Activated T-cell treated with anti-CD3 and anti-CD28 coated beads, Interleukin-2, amount 50 U/mL, for 4 hours (primary cell): Measurements from ENCODE around the gene ZNF32. TPM values are rescaled to one million over a fixed set of nuclear protein-coding genes. Genes with fewer than 3 reads are reported as not detected.
A peak's percentile ranks its signal among the peaks of the same experiment; 100 is the strongest.
"Not testable (repeated sequence)": the region's sequence is repeated elsewhere in the genome, so short reads cannot be mapped to it uniquely, and the experiment has no call there.

Experiments
- ATAC-seq, 2 donors: fragments of 200-7000 bp; cut with Tn5 transposase; one replicate each; pipeline ENCODE4 v1.10.0; 2021
- DNase-seq: peaks from one replicate; pipeline ENCODE4 v3.0.0-alpha.2; 2020
- H3K27me3 Mint-ChIP-seq: one replicate; pipeline ENCODE4 v1.8.0; 2021; ENCODE audit warnings: low read depth, mixed read lengths
- H3K36me3 Mint-ChIP-seq: one replicate; pipeline ENCODE4 v1.8.0; 2022; ENCODE audit warnings: mixed read lengths; ENCODE audit not compliant: insufficient read depth
- H3K4me1 Mint-ChIP-seq: one replicate; pipeline ENCODE4 v1.8.0; 2021; ENCODE audit warnings: low read depth, mixed read lengths
- H3K4me3 Mint-ChIP-seq: one replicate; pipeline ENCODE4 v1.8.0; 2021; ENCODE audit warnings: mild to moderate bottlenecking, moderate library complexity, mixed read lengths
- H3K9me3 Mint-ChIP-seq: one replicate; pipeline ENCODE4 v1.8.0; 2021; ENCODE audit warnings: mixed read lengths
- total RNA-seq, 3 donors: library from RNA; stranded (reverse); gene quantifications; one replicate each; pipeline ENCODE4 v1.2.1, GENCODE V29; 2021

ZNF32 gene
- total RNA-seq, 3 donors from 2014 or later: 17.8 to 23.6 (median 22.4) TPM

GRCh38 chr10:43635816-43636215, 12.9 kb downstream of the ZNF32 start:
- not testable (repeated sequence) for H3K4me1 Mint-ChIP-seq, H3K36me3 Mint-ChIP-seq, H3K27me3 Mint-ChIP-seq, DNase-seq, ATAC-seq, H3K4me3 Mint-ChIP-seq
- H3K9me3 Mint-ChIP-seq: peaks cover 51% of the 10 kb centered on the region

GRCh38 chr10:43628956-43629355, 19.7 kb downstream of the ZNF32 start:
- H3K27me3 Mint-ChIP-seq: no peaks in the 10 kb centered on the region

GRCh38 chr10:43627942-43628341, 20.7 kb downstream of the ZNF32 start:
- H3K27me3 Mint-ChIP-seq: no peaks in the 10 kb centered on the region
- DNase-seq (no peak), ATAC-seq (no peak)
- peaks cover 9% of the 10 kb centered on the region for H3K9me3 Mint-ChIP-seq
- peaks cover 2% of the 10 kb centered on the region for H3K36me3 Mint-ChIP-seq
- no peak overlapping the region for H3K4me3 Mint-ChIP-seq
- peaks cover 9% of the 10 kb centered on the region for H3K4me1 Mint-ChIP-seq

More at GRCh38 chr10:43628956-43629355, 19.7 kb downstream of the ZNF32 start:
- no peak for DNase-seq
- Mint-ChIP-seq H3K4me1 (no peaks in the 10 kb centered on the region), H3K4me3 (no peak overlapping the region), H3K36me3 (peaks cover 3% of the 10 kb centered on the region), H3K9me3 (peaks cover 5% of the 10 kb centered on the region)
- ATAC-seq: no peak

- Mint-ChIP-seq H3K4me3 (peak overlapping the region; percentile 74), H3K4me1 (peaks cover 17% of the 10 kb centered on the region), H3K36me3 (peaks cover 7% of the 10 kb centered on the region), H3K27me3 (no peaks in the 10 kb centered on the region), H3K9me3 (peaks cover 21% of the 10 kb centered on the region)
- ATAC-seq: peak in 1 of 2 donors; percentile 48
- DNase-seq: no peak
These were observed 25.3 kb downstream of the ZNF32 start for GRCh38 chr10:43623351-43623750.

GRCh38 chr10:43622038-43622437, 26.6 kb downstream of the ZNF32 start:
- Mint-ChIP-seq H3K4me3 (no peak overlapping the region), H3K4me1 (peaks cover 17% of the 10 kb centered on the region), H3K36me3 (peaks cover 10% of the 10 kb centered on the region), H3K9me3 (peaks cover 26% of the 10 kb centered on the region), H3K27me3 (no peaks in the 10 kb centered on the region)
- DNase-seq: no peak
- no peak for ATAC-seq

GRCh38 chr10:43619368-43619767, 29.3 kb downstream of the ZNF32 start:
- H3K4me3 Mint-ChIP-seq: no peak overlapping the region
- H3K36me3 Mint-ChIP-seq: peaks cover 34% of the 10 kb centered on the region
- DNase-seq: no peak
- peaks cover 45% of the 10 kb centered on the region for H3K9me3 Mint-ChIP-seq
- no peak for ATAC-seq
- H3K4me1 Mint-ChIP-seq: peaks cover 17% of the 10 kb centered on the region
- H3K27me3 Mint-ChIP-seq: no peaks in the 10 kb centered on the region

GRCh38 chr10:43616697-43617370, 31.8 kb downstream of the ZNF32 start:
- Mint-ChIP-seq H3K36me3 (peaks cover 52% of the 10 kb centered on the region), H3K4me1 (no peaks in the 10 kb centered on the region), H3K9me3 (peaks cover 30% of the 10 kb centered on the region), H3K27me3 (no peaks in the 10 kb centered on the region), H3K4me3 (no peak overlapping the region)
- ATAC-seq (no peak), DNase-seq (no peak)

GRCh38 chr10:43610636-43611035, 38.0 kb downstream of the ZNF32 start:
- H3K36me3 Mint-ChIP-seq: peaks cover 58% of the 10 kb centered on the region
- peaks cover 5% of the 10 kb centered on the region for H3K9me3 Mint-ChIP-seq
- H3K4me1 Mint-ChIP-seq: peaks cover 28% of the 10 kb centered on the region
- no peaks in the 10 kb centered on the region for H3K27me3 Mint-ChIP-seq
- H3K4me3 Mint-ChIP-seq: no peak overlapping the region
- DNase-seq: no peak
- no peak for ATAC-seq

GRCh38 chr10:43607199-43607573, 41.5 kb downstream of the ZNF32 start:
- no peaks in the 10 kb centered on the region for H3K27me3 Mint-ChIP-seq
- H3K36me3 Mint-ChIP-seq: peaks cover 31% of the 10 kb centered on the region
- ATAC-seq (no peak), DNase-seq (no peak)
- no peaks in the 10 kb centered on the region for H3K9me3 Mint-ChIP-seq
- H3K4me1 Mint-ChIP-seq: peaks cover 28% of the 10 kb centered on the region
- peak overlapping the region; percentile 85 for H3K4me3 Mint-ChIP-seq

- DNase-seq: peak; percentile 64
These were observed 42.1 kb downstream of the ZNF32 start, which contains the start of gene ZNF485 for GRCh38 chr10:43606323-43607198. Gene ZNF485, plus strand, starts transcription at chr10:43606438. Its CDS starts 613 bp downstream, at chr10:43607051.

GRCh38 chr10:43605850-43606322, 42.8 kb downstream of the ZNF32 start:
- H3K4me3 Mint-ChIP-seq: peak overlapping the region; percentile 85
- H3K4me1 Mint-ChIP-seq: peaks cover 28% of the 10 kb centered on the region
- H3K27me3 Mint-ChIP-seq: no peaks in the 10 kb centered on the region
- no peak for DNase-seq
- H3K9me3 Mint-ChIP-seq: no peaks in the 10 kb centered on the region
- peaks cover 25% of the 10 kb centered on the region for H3K36me3 Mint-ChIP-seq
- peak; percentile 23 to 37 for ATAC-seq

More at GRCh38 chr10:43606323-43607198, 42.1 kb downstream of the ZNF32 start, which contains the start of gene ZNF485:
- Mint-ChIP-seq H3K4me3 (peak within 1 kb of the TSS; percentile 85), H3K27me3 (no peaks in the 10 kb centered on the region), H3K9me3 (no peaks in the 10 kb centered on the region), H3K36me3 (peaks cover 27% of the 10 kb centered on the region), H3K4me1 (peaks cover 28% of the 10 kb centered on the region)
- peak; percentile 93 to 95 for ATAC-seq

GRCh38 chr10:43601576-43601975, 47.1 kb downstream of the ZNF32 start:
- not testable (repeated sequence) for ATAC-seq, DNase-seq, H3K36me3 Mint-ChIP-seq, H3K27me3 Mint-ChIP-seq, H3K4me3 Mint-ChIP-seq, H3K9me3 Mint-ChIP-seq, H3K4me1 Mint-ChIP-seq

GRCh38 chr10:43599333-43599732, 49.3 kb downstream of the ZNF32 start:
- H3K4me1 Mint-ChIP-seq: peaks cover 23% of the 10 kb centered on the region
- H3K4me3 Mint-ChIP-seq: no peak overlapping the region
- ATAC-seq (no peak), DNase-seq (no peak)
- H3K27me3 Mint-ChIP-seq: no peaks in the 10 kb centered on the region
- H3K36me3 Mint-ChIP-seq: no peaks in the 10 kb centered on the region
- no peaks in the 10 kb centered on the region for H3K9me3 Mint-ChIP-seq

- ATAC-seq: no peak
- H3K4me3 Mint-ChIP-seq: no peak overlapping the region
- H3K9me3 Mint-ChIP-seq: no peaks in the 10 kb centered on the region
- H3K36me3 Mint-ChIP-seq: no peaks in the 10 kb centered on the region
- no peak for DNase-seq
- H3K27me3 Mint-ChIP-seq: no peaks in the 10 kb centered on the region
- H3K4me1 Mint-ChIP-seq: peaks cover 26% of the 10 kb centered on the region
These were observed 50.2 kb downstream of the ZNF32 start for GRCh38 chr10:43598446-43598845.
